Jurkat, Clone E6-1 (cell line): ENCODE data around the gene RP2.

Source experiments
- DNase-seq: peaks from one replicate; pipeline ENCODE4 v3.0.0-alpha.2; 2011; ENCODE audit warnings: low read depth, low spot score
- H3K4me3 ChIP-seq: 2 replicates; pipeline ENCODE4 v1.5.1; 2011; ENCODE audit warnings: mild to moderate bottlenecking, low read length, control low read depth, moderate library complexity

RP2 gene

GRCh38 chrX:46912603-46913491 lies 76.0 kb downstream of the RP2 start:
- peak overlapping the region; percentile 59 for H3K4me3 ChIP-seq
- peak; percentile 21 for DNase-seq

DNA sequence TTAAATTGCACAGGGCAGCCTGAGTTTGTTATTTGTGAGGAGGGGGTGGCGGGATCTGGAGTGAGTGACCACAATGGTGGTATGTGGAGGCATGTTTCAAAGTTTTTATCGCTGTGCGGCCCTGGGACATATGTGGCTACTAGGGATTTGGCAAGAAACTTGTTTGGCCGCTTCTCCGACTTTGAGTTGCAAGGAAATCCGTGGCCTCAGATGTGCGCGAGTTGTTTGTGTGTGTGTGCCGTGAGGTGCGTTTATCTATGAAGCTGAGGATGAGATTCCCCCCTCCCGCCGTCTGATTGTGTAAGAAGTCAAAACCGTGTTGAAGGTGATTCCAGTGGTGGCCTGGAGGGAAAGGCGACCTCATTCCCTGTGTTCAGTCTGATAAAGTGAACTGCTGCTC lies 76.8 kb downstream of the RP2 start:
- DNase-seq = no peak
- H3K4me3 ChIP-seq = peak overlapping the region; percentile 59

GRCh38 chrX:46916273-46916672 lies 79.4 kb downstream of the RP2 start:
- H3K4me3 ChIP-seq = no peak overlapping the region
- no peak for DNase-seq

DNA sequence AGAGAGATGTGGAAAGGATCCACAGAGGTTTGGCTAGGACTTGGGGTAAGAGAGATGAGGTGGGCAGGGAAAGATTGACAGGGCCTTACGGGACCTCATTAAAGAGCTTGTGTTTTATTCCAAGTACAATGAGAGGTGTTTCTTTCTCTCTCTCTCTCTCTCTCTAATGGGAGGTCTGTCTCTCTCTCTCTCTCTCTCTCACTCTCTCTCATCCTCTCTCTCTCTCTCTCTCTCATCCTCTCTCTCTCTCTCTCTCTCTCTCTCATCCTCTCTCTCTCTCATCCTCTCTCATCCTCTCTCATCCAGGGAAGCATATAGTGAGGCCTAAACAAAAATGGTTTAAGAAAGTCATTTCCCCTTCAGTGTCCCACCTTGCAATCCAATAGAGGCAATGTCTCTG lies 80.8 kb downstream of the RP2 start:
- H3K4me3 ChIP-seq = no peak overlapping the region
- no peak for DNase-seq

DNA sequence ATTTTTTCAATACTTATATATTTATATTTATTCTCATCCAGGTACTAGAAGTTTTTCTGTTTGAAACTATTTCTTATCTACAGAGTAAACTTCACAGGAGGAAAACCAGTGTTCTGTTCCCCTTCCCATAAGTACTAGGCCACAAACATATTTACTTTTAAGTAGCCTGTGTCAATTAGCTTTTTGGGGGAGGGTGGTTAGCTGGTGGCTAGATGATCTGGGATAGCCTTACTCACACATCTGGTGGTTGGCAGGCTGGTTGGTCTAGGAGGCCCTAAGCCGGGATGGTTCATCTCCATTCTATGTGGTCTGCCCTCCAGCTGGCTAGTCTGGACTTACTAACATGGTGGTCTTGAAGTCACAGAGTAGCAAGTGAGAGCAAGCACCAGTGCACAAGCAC lies 81.6 kb downstream of the RP2 start:
- H3K4me3 ChIP-seq = no peak overlapping the region
- DNase-seq = no peak

GRCh38 chrX:46920235-46920634 lies 83.4 kb downstream of the RP2 start:
- H3K4me3 ChIP-seq = no peak overlapping the region
- no peak for DNase-seq

DNA sequence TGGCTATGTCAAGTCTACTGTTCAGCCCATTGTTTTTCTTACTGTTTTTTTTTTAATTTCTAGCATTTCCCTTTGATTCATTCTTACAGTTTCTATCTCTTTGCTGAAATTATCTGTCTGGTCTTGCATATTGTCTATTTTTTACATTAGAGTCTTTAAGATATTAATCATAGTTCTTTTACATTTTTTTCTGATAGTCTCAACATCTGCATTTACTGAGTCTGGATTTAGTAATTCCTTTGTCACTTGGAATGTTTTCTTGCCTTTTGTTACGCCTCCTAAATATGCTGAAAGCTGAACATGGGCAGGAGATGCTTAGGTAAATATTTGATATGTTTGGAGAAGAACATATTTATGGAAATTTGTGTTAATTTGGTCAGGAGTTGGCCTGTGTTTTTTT lies 85.8 kb downstream of the RP2 start:
- DNase-seq = no peak
- no peak overlapping the region for H3K4me3 ChIP-seq

DNA sequence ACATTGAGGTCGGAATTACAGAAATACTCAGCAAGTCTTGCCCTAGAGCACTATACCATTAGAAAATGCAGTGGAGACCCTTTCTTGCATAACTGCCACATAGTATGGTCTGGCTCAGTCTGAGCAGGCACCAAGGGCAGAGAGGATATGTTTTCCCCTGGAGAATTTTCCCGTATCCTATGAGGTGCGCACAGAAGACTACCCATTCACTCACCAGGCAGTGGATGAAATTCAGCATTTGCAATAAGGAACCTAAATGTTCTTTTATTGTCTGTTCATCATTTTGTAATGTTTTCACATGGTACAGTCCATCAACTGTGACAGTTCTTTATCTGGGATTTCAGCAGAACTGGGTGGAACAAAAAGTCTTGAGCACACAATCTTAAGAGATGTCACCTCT lies 90.9 kb downstream of the RP2 start:
- no peak for DNase-seq
- no peak overlapping the region for H3K4me3 ChIP-seq

- DNase-seq = no peak
- H3K4me3 ChIP-seq = no peak overlapping the region
Observed at GRCh38 chrX:46929439-46930261, 92.8 kb downstream of the RP2 start.
